Measurements from ENCODE around the gene PLEKHM2.

The PLEKHM2 gene

DNA sequence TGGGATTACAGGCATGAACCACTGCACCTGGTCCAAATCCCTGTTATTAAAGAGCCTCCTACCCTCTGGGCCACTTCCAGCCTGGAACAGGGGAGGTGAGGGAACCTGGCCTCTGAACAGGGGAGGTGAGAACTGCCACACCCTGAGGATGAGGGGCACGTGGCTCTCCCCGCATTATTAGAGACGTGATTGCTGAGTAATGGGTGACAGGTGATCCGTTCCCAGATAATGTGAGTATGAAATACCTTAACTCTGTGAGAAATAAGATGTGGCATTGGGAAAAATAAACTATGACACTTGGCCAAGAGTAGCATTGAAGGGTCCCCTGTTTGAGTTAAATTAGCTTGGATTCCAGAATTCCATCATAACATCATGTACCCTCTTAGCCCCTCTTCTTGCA lies 38.3 kb downstream of the PLEKHM2 start:
- peak overlapping the region; percentile 44 for H3K27ac ChIP-seq
- CTCF ChIA-PET: interaction anchor here (0.6 kb wide), 1 partner anchor 20 kb away, joined by 3 read pairs; the partner anchor contains the start of gene TMEM82
- DNase-seq (ENCODE audit: low spot score): no peak
- POLR2A ChIA-PET (ENCODE audit: low non-redundant PET): no interaction called here
- TF ChIP-seq, protein P1, sequence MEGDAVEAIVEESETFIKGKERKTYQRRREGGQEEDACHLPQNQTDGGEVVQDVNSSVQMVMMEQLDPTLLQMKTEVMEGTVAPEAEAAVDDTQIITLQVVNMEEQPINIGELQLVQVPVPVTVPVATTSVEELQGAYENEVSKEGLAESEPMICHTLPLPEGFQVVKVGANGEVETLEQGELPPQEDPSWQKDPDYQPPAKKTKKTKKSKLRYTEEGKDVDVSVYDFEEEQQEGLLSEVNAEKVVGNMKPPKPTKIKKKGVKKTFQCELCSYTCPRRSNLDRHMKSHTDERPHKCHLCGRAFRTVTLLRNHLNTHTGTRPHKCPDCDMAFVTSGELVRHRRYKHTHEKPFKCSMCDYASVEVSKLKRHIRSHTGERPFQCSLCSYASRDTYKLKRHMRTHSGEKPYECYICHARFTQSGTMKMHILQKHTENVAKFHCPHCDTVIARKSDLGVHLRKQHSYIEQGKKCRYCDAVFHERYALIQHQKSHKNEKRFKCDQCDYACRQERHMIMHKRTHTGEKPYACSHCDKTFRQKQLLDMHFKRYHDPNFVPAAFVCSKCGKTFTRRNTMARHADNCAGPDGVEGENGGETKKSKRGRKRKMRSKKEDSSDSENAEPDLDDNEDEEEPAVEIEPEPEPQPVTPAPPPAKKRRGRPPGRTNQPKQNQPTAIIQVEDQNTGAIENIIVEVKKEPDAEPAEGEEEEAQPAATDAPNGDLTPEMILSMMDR (conservative IDR thresholded peaks at IDR 0.05; ENCODE audit: low read depth): no peak

DNA sequence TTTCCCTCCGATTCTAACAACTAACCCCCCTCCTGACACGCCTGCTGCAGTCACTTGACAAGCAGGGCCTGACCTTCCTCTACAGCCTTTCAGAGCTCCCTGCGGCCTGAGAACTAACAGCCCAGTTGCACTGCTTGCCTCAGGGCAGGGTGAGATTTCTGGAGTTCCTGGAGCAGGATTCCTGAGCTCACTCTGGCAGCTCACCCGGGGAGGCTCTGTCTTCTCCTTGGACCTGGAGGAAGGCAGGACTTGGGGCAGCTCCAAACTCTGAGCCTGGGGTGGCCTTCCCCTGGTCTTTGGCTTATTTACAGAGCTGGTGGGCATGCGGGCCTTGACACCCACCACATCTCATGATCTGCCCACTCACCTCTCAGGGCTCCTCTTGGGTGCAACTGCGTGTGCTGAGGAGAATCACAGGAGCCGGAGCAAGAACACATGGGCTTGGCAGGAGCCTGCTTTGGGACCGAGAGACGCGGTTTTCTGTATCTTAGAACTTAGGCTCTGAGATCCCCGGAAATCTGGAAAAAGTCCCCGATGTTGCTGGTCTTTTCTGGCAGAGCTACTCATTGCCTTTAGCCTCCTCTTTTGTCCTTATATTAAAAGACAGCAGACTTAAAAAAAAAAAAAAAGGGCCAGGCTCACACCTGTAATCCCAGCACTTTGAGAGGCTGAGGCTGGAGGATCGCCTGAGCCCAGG lies 38.9 kb downstream of the PLEKHM2 start:
- CTCF ChIA-PET: interaction anchor here (0.6 kb wide), 3 partner anchors 19 to 776 kb away, joined by 3 to 4 read pairs (median 4); partner anchors contain the start of gene TMEM82
- DNase-seq (ENCODE audit: low spot score): no peak
- H3K27ac ChIP-seq: peak overlapping the region; percentile 44
- TF ChIP-seq, protein P1 (conservative IDR thresholded peaks at IDR 0.05; ENCODE audit: low read depth): no peak
- POLR2A ChIA-PET (ENCODE audit: low non-redundant PET): interaction anchor here (0.5 to 0.6 kb wide), 2 partner anchors 25 to 102 kb away, joined by 3 to 7 read pairs; no protein-coding TSS in a partner anchor

DNA sequence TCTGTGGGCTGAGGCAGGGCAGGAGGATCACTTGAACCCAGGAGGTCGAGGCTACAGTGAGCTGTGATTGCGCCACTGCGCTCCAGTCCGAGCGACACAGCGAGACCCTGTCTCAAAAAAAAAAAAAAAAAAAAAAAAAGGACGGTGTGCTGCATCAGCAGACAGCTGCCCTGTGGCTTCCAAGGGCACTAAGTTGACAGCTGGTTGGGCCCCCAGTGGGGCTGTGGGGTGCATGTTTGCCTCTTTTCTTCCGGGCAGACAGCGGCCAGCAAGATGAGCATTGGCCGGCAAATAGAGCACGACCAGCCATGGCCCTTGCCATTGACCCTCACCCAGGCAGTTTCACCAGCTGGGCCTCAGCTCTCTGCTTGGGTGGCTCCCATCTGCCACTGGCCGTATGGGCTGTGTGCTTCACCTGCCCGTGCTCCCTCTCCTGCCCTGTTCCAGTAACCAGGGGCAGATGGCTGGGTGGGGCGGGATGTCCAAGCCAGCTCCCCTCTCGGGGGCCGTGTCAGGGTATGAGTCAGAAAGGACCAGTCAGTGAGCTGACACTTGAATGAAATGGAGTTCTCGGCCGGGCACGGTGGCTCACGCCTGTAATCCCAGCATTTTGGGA lies 39.6 kb downstream of the PLEKHM2 start:
- TF ChIP-seq, protein P1 (conservative IDR thresholded peaks at IDR 0.05; ENCODE audit: low read depth): no peak
- H3K27ac ChIP-seq: peak overlapping the region; percentile 44; the same call in 1 of the 2 replicates
- ChIA-PET CTCF (interaction anchor here (0.6 kb wide), 1 partner anchor 32 kb away, joined by 4 read pairs; no protein-coding TSS in a partner anchor), POLR2A (ENCODE audit: low non-redundant PET) (no interaction called here)
- no peak for DNase-seq (ENCODE audit: low spot score)

DNA sequence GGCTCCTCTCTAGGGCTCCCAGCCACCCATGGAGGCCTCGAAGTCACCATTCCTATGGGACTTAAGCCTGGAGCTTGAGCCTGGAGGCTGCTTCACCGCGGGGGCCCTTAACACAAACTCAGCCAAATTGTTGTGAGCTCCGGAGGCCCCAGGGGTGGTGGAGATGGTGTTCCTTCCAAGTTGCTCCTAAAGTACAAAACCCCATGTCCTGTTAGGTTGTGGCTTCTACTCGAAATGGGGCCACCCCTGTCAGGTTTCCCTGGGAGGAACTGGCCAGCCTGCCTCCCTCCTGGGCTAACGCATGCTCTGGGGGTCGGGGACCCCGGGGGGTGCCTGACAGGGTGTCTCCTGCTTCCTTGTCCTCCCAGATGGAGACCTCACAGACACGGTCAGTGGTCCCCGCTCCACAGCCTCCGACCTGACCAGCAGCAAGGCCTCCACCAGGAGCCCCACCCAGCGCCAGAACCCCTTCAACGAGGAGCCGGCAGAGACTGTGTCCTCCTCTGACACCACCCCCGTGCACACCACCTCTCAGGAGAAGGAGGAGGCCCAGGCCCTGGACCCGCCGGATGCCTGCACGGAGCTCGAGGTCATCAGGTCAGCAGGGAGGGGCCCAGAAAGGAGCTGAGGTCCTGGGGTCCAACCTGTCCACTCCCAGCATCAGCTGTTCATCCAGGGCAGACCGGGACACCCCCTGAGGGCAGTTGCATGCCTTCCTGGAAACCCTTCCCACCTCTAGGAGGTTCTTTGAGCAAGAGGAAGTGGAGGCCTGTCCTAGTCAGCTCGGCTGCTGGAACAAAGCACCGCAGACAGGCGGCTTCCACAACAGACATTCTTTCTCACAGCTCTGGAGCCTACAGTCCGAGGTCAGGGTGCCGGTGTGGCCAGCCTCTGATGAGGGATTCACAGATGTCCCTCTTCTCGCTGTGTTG lies 41.1 kb downstream of the PLEKHM2 start:
- CTCF ChIA-PET: interaction anchor here (0.6 kb wide), 1 partner anchor 92 kb away, joined by 3 read pairs; no protein-coding TSS in a partner anchor
- POLR2A ChIA-PET (ENCODE audit: low non-redundant PET): no interaction called here
- DNase-seq (ENCODE audit: low spot score): no peak
- TF ChIP-seq, protein P1 (conservative IDR thresholded peaks at IDR 0.05; ENCODE audit: low read depth): no peak
- H3K27ac ChIP-seq: peak overlapping the region; percentile 20

DNA sequence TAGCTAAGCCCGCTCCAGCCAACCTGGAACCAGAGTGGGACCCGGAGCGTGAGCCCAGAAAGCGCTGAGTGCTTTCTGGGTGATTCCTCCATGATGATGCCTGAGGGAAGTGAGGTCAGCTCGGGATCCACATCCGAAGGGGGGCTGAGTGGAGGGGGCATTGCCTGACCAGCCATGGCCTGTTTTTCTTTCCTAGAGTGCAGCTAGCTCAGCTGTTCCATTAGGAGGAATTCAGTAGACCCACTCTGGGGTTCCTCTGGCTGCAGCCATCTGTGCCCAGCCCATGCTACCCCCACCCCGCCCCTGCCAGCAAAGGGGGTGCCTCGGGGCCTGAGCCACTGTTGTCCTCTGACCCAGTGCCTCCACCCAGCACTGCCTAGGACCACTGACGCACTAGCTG lies 42.4 kb downstream of the PLEKHM2 start:
- H3K27ac ChIP-seq: peak overlapping the region; percentile 20
- POLR2A ChIA-PET (ENCODE audit: low non-redundant PET): no interaction called here
- TF ChIP-seq, protein P1 (conservative IDR thresholded peaks at IDR 0.05; ENCODE audit: low read depth): no peak
- CTCF ChIA-PET: no interaction called here
- no peak for DNase-seq (ENCODE audit: low spot score)

DNA sequence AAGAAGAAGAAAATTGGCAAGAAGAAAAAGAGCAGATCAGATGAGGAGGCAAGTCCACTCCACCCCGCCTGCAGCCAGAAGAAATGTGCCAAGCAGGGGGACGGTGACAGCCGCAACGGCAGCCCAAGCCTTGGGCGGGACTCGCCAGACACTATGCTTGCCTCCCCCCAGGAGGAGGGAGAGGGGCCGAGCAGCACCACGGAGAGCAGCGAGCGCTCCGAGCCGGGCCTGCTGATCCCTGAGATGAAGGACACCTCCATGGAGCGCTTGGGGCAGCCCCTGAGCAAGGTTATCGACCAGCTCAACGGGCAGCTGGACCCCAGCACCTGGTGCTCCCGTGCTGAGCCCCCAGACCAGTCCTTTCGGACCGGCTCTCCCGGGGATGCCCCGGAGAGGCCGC lies 42.9 kb downstream of the PLEKHM2 start:
- ChIA-PET CTCF (no interaction called here), POLR2A (ENCODE audit: low non-redundant PET) (no interaction called here)
- H3K27ac ChIP-seq: peak overlapping the region; percentile 20; the same call in 1 of the 2 replicates
- no peak for DNase-seq (ENCODE audit: low spot score)
- TF ChIP-seq, protein P1 (conservative IDR thresholded peaks at IDR 0.05; ENCODE audit: low read depth): no peak
